Stimulated activated CD4-positive, alpha-beta T cell treated with anti-CD3 and anti-CD28 coated beads, Interleukin-1b, Interleukin-23, amount 100 ng/mL, for 4 hours (primary cell): Measurements from ENCODE around the gene NMNAT2.
A peak's percentile ranks its signal among the peaks of the same experiment; 100 is the strongest.
"Not testable (repeated sequence)": the region's sequence is repeated elsewhere in the genome, so short reads cannot be mapped to it uniquely, and the experiment has no call there.

Experiments used
- DNase-seq, 2 donors: peaks; one replicate each; pipeline ENCODE4 v3.0.0-alpha.2; 2020; ENCODE audit warnings: low read depth in 2 of 2

The NMNAT2 gene

GRCh38 chr1:183416850-183417771 is 1.1 kb downstream of the NMNAT2 start:
- DNase-seq, result peak; percentile 7 to 16

GRCh38 chr1:183414365-183414764 is 3.8 kb downstream of the NMNAT2 start:
- DNase-seq, result no peak

- no peak for DNase-seq
Measured at GRCh38 chr1:183411091-183411490, 7.1 kb downstream of the NMNAT2 start.

- DNase-seq, result no peak
Measured at GRCh38 chr1:183407961-183408360, 10.2 kb downstream of the NMNAT2 start.

GRCh38 chr1:183407474-183407873 is 10.7 kb downstream of the NMNAT2 start:
- DNase-seq, result no peak

GRCh38 chr1:183404476-183404875 is 13.7 kb downstream of the NMNAT2 start:
- no peak for DNase-seq

- DNase-seq, result no peak
Measured at GRCh38 chr1:183403498-183403897, 14.7 kb downstream of the NMNAT2 start.

GRCh38 chr1:183401565-183401964 is 16.6 kb downstream of the NMNAT2 start:
- DNase-seq, result not testable (repeated sequence)

GRCh38 chr1:183394435-183394834 is 23.7 kb downstream of the NMNAT2 start:
- DNase-seq, result no peak

- no peak for DNase-seq
Measured at GRCh38 chr1:183391863-183392262, 26.3 kb downstream of the NMNAT2 start.

GRCh38 chr1:183390561-183390960 is 27.6 kb downstream of the NMNAT2 start:
- DNase-seq, result no peak

- DNase-seq, result no peak
Measured at GRCh38 chr1:183388735-183389134, 29.4 kb downstream of the NMNAT2 start.

GRCh38 chr1:183385340-183386144 is 32.6 kb downstream of the NMNAT2 start:
- DNase-seq, result no peak

GRCh38 chr1:183379951-183380350 is 38.2 kb downstream of the NMNAT2 start:
- no peak for DNase-seq

- DNase-seq, result no peak
Measured at GRCh38 chr1:183375381-183375780, 42.8 kb downstream of the NMNAT2 start.

GRCh38 chr1:183374825-183375224 is 43.4 kb downstream of the NMNAT2 start:
- no peak for DNase-seq

GRCh38 chr1:183372586-183373230 is 45.5 kb downstream of the NMNAT2 start:
- no peak for DNase-seq

- no peak for DNase-seq
Measured at GRCh38 chr1:183370399-183371058, 47.7 kb downstream of the NMNAT2 start.

- no peak for DNase-seq
Measured at GRCh38 chr1:183368213-183369108, 49.7 kb downstream of the NMNAT2 start.

GRCh38 chr1:183366116-183366515 is 52.1 kb downstream of the NMNAT2 start:
- DNase-seq, result no peak

GRCh38 chr1:183365676-183366075 is 52.5 kb downstream of the NMNAT2 start:
- DNase-seq, result no peak
